Measurements from ENCODE around the gene CDT1.

GRCh38 chr16:88833086-88833485 is 29.5 kb downstream of the CDT1 start:
- no peak for TF ChIP-seq CTCF (IDR thresholded peaks at IDR 0.05)
- TF ChIP-seq POLR2AphosphoS5 (IDR thresholded peaks at IDR 0.05; ENCODE audit: low read depth, low read length), result no peak
